ENCODE measurements around the gene UGT1A5. TPM values are rescaled to one million over a fixed set of nuclear protein-coding genes. Genes with fewer than 3 reads are reported as not detected.
A peak's percentile ranks its signal among the peaks of the same experiment; 100 is the strongest.
"Not testable (repeated sequence)": the region's sequence is repeated elsewhere in the genome, so short reads cannot be mapped to it uniquely, and the experiment has no call there.

Gene UGT1A5
- total and polyA plus RNA-seq, 2 of the 13 experiments (the other 11 are each of a cell fraction or from before 2014, with no cell fraction given), result not detected

DNA sequence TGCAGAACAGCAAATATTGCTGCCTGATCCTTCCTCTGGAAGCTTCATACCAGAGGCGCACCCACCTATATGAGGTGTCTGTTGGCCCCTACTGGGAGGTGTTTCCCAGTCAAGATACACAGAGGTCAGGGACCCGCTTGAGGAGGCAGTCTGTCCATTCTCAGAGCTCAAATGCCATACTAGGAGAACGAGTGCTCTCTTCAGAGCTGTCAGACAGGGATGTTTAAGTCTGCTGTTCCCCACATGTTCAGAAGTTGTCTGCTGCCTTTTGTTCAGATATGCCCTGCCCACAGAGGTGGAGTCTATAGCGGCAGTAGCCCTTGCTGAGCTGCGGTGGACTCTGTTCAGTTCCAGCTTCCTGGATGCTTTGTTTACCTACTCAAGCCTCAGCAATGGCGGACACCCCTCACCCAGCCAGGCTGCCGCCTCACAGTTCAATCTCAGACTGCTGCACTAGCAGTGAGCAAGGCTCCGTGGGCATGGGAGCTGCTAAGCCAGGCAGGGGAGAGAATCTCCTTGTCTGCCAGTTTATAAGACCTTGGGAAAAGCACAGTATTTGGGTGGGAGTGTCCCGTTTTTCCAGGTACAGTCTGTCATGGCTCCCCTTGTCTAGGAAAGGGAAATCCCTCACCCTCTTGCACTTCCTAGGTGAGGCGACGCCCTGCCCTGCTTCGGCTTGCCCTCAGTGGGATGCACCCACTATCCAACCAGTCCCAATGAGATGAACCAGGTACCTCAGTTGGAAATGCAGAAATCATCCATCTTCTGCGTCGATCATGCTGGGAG, 24.4 kb downstream of the UGT1A5 start (continued):
- TF ChIP-seq ZNF607 (CRISPR knock-in tag; IDR thresholded peaks at IDR 0.05; ENCODE audit: borderline replicate concordance) (peak; percentile 60; the same call in 1 of the 2 replicates), ZNF792 (CRISPR knock-in tag; IDR thresholded peaks at IDR 0.05) (peak; percentile 14), ZMYM3 (CRISPR knock-in tag; IDR thresholded peaks at IDR 0.05) (peak; percentile 80; the same call in 1 of the 2 replicates), ZBTB7B (CRISPR knock-in tag; IDR thresholded peaks at IDR 0.05) (0 out of 2 replicates have a peak, but pooled peaks have one; percentile 29), ZNF292 (CRISPR knock-in tag; IDR thresholded peaks at IDR 0.05; ENCODE audit: borderline replicate concordance, low read depth) (peak; percentile 94; the same call in 1 of the 2 replicates), MAZ (CRISPR knock-in tag; IDR thresholded peaks at IDR 0.05; ENCODE audit: low read depth) (peak; percentile 40; the same call in 1 of the 2 replicates)
- not testable (repeated sequence) for TF ChIP-seq MAZ (IDR thresholded peaks at IDR 0.05; ENCODE audit: borderline replicate concordance, low read depth, low read length)

DNA sequence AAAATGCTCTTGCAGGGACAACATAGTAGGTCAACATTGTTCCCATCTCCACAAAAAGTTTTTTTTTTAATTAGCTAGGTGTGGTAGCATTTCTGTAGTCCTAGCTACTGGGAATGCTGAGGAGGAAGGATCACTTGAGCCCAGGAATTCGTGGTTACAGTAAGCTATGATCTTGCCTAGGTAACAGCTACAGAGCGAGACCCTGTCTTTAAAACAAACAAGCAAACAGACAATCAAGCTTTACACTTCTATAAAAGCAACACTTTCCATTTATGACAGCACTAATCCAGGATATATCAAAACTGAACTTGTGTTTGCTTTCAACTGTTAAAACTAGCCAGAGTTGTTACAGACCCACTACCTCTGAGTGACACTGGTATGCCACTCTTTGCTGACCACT, 28.2 kb downstream of the UGT1A5 start:
- Histone ChIP-seq H3K9ac (ENCODE audit: insufficient read depth, low read depth, low read length) (no peak overlapping the region), H3K27me3 (ENCODE audit: control insufficient read depth in 1 of 2, insufficient read depth in 2 of 2, low read length in 2 of 2) (peaks cover 0 to 27% of the 10 kb centered on the region in 2 experiments; a peak in 3 of 5 replicates), H3K79me2 (ENCODE audit: insufficient read depth, low read length) (no peaks in the 10 kb centered on the region), H4K20me1 (ENCODE audit: insufficient read depth, low read length) (no peaks in the 10 kb centered on the region), H3K4me3 (replicated peaks in 1 of 3; ENCODE audit: insufficient read depth in 1 of 3, low read depth in 2 of 3, low read length in 3 of 3) (no peak overlapping the region), H3K27ac (ENCODE audit: extremely low read length, insufficient read depth, low read length) (no peak overlapping the region), H3K36me3 (replicated peaks in 1 of 2; ENCODE audit: control insufficient read depth in 1 of 2, insufficient read depth in 2 of 2, low read length in 2 of 2) (no peaks in the 10 kb centered on the region), H3K9me3 (ENCODE audit: low read length) (no peaks in the 10 kb centered on the region), H3K4me2 (ENCODE audit: low read depth, low read length) (no peak overlapping the region), H3K4me1 (ENCODE audit: insufficient read depth, low read length) (peaks cover 58% of the 10 kb centered on the region), H2AFZ (ENCODE audit: low read length) (no peak overlapping the region)
- ChIA-PET POLR2A (no interaction called here), CTCF (ENCODE audit: low intra/inter-chr PET ratio, low total read pairs) (no interaction called here)
- DNase-seq (ENCODE audit: low spot score), result no peak
- TF ChIP-seq ISL2 (CRISPR knock-in tag; IDR thresholded peaks at IDR 0.05), result no peak
- TF ChIP-seq ZNF619 (CRISPR knock-in tag; IDR thresholded peaks at IDR 0.05), result no peak
- TF ChIP-seq KDM3A (CRISPR knock-in tag; IDR thresholded peaks at IDR 0.05; ENCODE audit: low read depth), result no peak
- TF ChIP-seq GTF2F1 (IDR thresholded peaks at IDR 0.05; ENCODE audit: low read length), result no peak
- no peak for TF ChIP-seq NCOA1 (CRISPR knock-in tag; IDR thresholded peaks at IDR 0.05)
- TF ChIP-seq NR3C1 (CRISPR knock-in tag; IDR thresholded peaks at IDR 0.05), result no peak
- TF ChIP-seq CREM (IDR thresholded peaks at IDR 0.05), result no peak
- no peak for TF ChIP-seq CREM (CRISPR knock-in tag; IDR thresholded peaks at IDR 0.05)
- TF ChIP-seq ATM (IDR thresholded peaks at IDR 0.05; ENCODE audit: borderline replicate concordance), result no peak
- TF ChIP-seq MED8 (CRISPR knock-in tag; IDR thresholded peaks at IDR 0.05; ENCODE audit: insufficient replicate concordance), result no peak
- TF ChIP-seq, protein P1, sequence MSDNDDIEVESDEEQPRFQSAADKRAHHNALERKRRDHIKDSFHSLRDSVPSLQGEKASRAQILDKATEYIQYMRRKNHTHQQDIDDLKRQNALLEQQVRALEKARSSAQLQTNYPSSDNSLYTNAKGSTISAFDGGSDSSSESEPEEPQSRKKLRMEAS (IDR thresholded peaks at IDR 0.05), result no peak
- ATAC-seq, result no peak
- in situ Hi-C loops (cut with HindIII; ENCODE audit: extremely low pct_ligation_motif_present, low pct_unique_long_range_greater_than_20kb) (no loop called here), intact Hi-C loops (cut with micrococcal nuclease; ENCODE audit: unreplicated experiment) (no loop called here)
- BruUV-seq (replicated peaks), result no TSS peak
- FAIRE-seq, result no peak
- 70% methylated on average over 2 of the region's 2 CpGs for WGBS (ENCODE audit: low lambda C conversion rate)

Data from HepG2 (cell line).